GM12878 (cell line): ENCODE measurements around the gene EIF1. TPM values are rescaled to one million over a fixed set of nuclear protein-coding genes. Genes with fewer than 3 reads are reported as not detected.
A peak's percentile ranks its signal among the peaks of the same experiment; 100 is the strongest.

ENCODE experiments used
- CBX3 ChIP-seq: fragments of 200-600 bp; sonication (generic); IDR thresholded peaks from 2 replicates; pipeline ENCODE4 v1.6.1; 2016; ENCODE audit warnings: low read depth, borderline replicate concordance
- CHD4 ChIP-seq: fragments of 200-600 bp; sonication (generic); IDR thresholded peaks from 2 replicates; pipeline ENCODE4 v1.6.1; 2016; ENCODE audit warnings: mild to moderate bottlenecking
- CREM ChIP-seq: IDR thresholded peaks from 2 replicates; pipeline ENCODE4 v1.6.1; 2014; ENCODE audit warnings: antibody characterized with exemption, low read depth
- EED ChIP-seq: sonication (generic); IDR thresholded peaks from 2 replicates; pipeline ENCODE4 v1.6.1; 2016; ENCODE audit warnings: antibody characterized with exemption, low read depth
- ESRRA ChIP-seq: IDR thresholded peaks from 2 replicates; pipeline ENCODE4 v1.6.1; 2012; ENCODE audit warnings: mild to moderate bottlenecking, low read length, improper control_type of control experiment
- IKZF2 ChIP-seq, 2 experiments: fragments of 450-650 bp; IDR thresholded peaks; 2 replicates each; pipeline ENCODE4 v1.6.1; 2017; ENCODE audit warnings: mild to moderate bottlenecking in 2 of 2, moderate library complexity in 2 of 2
- JUNB ChIP-seq: IDR thresholded peaks from 2 replicates; pipeline ENCODE4 v1.6.1; 2016; ENCODE audit warnings: antibody characterized with exemption, mild to moderate bottlenecking
- KAT2A ChIP-seq: conservative IDR thresholded peaks from 2 replicates; pipeline ENCODE4 v1.6.1; 2011; ENCODE audit warnings: low read depth, low read length; ENCODE audit not compliant: control insufficient read depth
- MTA2 ChIP-seq: fragments of 450-650 bp; IDR thresholded peaks from 2 replicates; pipeline ENCODE4 v1.6.1; 2016; ENCODE audit warnings: low read depth, mild to moderate bottlenecking, moderate library complexity
- MXI1 ChIP-seq: fragments of 150-350 bp; IDR thresholded peaks from 2 replicates; pipeline ENCODE4 v1.6.1; 2011; ENCODE audit warnings: low read depth, mild to moderate bottlenecking, inconsistent platforms, low read length, improper control_type of control experiment
- NR2C2 ChIP-seq: IDR thresholded peaks from 2 replicates; pipeline ENCODE4 v1.6.1; 2011; ENCODE audit warnings: borderline replicate concordance, low read depth; ENCODE audit not compliant: control insufficient read depth, insufficient read length
- PAX8 ChIP-seq: fragments of 450-650 bp; IDR thresholded peaks from 2 replicates; pipeline ENCODE4 v1.6.1; 2017; ENCODE audit warnings: mild to moderate bottlenecking, moderate library complexity
- POU2F2 ChIP-seq: IDR thresholded peaks from 3 replicates; pipeline ENCODE4 v1.6.1; 2011; ENCODE audit warnings: low read depth, mild to moderate bottlenecking, low read length, borderline replicate concordance
- RAD51 ChIP-seq: fragments of 450-650 bp; IDR thresholded peaks from 2 replicates; pipeline ENCODE4 v1.6.1; 2016; ENCODE audit warnings: moderate library complexity, mild to moderate bottlenecking, inconsistent platforms
- RCOR1 ChIP-seq: conservative IDR thresholded peaks from 2 replicates; pipeline ENCODE4 v1.6.1; 2012; ENCODE audit warnings: low read depth, low read length, improper control_type of control experiment
- SPI1 ChIP-seq: IDR thresholded peaks from 2 replicates; pipeline ENCODE4 v1.6.1; 2011; ENCODE audit warnings: low read depth, mild to moderate bottlenecking, low read length, moderate library complexity, borderline replicate concordance; ENCODE audit not compliant: insufficient read depth
- SUPT20H ChIP-seq: IDR thresholded peaks from 2 replicates; pipeline ENCODE4 v1.6.1; 2011; ENCODE audit warnings: low read depth, mild to moderate bottlenecking, low read length, moderate library complexity, borderline replicate concordance; ENCODE audit not compliant: control insufficient read depth
- TCF7 ChIP-seq: IDR thresholded peaks from 2 replicates; pipeline ENCODE4 v1.6.1; 2014; ENCODE audit warnings: antibody characterized with exemption, borderline replicate concordance
- YY1 ChIP-seq: IDR thresholded peaks from 2 replicates; pipeline ENCODE4 v1.6.1; 2011; ENCODE audit warnings: low read depth, mild to moderate bottlenecking, low read length
- ZNF217 ChIP-seq: fragments of 450-650 bp; IDR thresholded peaks from 2 replicates; pipeline ENCODE4 v1.6.1; 2017; ENCODE audit warnings: antibody characterized with exemption, mild to moderate bottlenecking
- ZNF384 ChIP-seq: IDR thresholded peaks from 2 replicates; pipeline ENCODE4 v1.6.1; 2012; ENCODE audit warnings: low read depth, mild to moderate bottlenecking, low read length, improper control_type of control experiment, borderline replicate concordance
- ZNF687 ChIP-seq: fragments of 450-650 bp; IDR thresholded peaks from 2 replicates; pipeline ENCODE4 v1.6.1; 2017; ENCODE audit warnings: mild to moderate bottlenecking, moderate library complexity
- polyA plus RNA-seq, 11 experiments: library from polyadenylated mRNA; depleted of rRNA in 4 of 11; unstranded in 6 of 11; stranded (reverse) in 5 of 11; fragments of >200 nt; fragmentation: Nextera tagmentation in 4 of 11; fragmentation: Illumina TruSeq in 1 of 11; extraction: Ambion mirVana in 4 of 11; extraction: Trizol in 1 of 11; gene quantifications; 1 replicate in 1 of 11; 2 replicates in 10 of 11; pipeline versions ENCODE4 v1.2.1 to v1.2.3, GENCODE V29; 2011 to 2016; ENCODE audit warnings: inconsistent platforms in 2 of 11, missing spikeins in 2 of 11, low read depth in 1 of 11
- total RNA-seq, 4 experiments: library from RNA; depleted of rRNA in 3 of 4; stranded (reverse); fragments of >200 nt in 3 of 4; fragmentation: Illumina TruSeq in 1 of 4; extraction: Trizol in 1 of 4; gene quantifications; 2 replicates each; pipeline versions ENCODE4 v1.2.1 to v1.2.3, GENCODE V29; 2013 to 2021
- TF ChIP-seq, protein P1 (sequence below): fragments of 450-650 bp; formaldehyde crosslinking; IDR thresholded peaks from 2 replicates; pipeline ENCODE4 v1.4.0; 2022; ENCODE audit warnings: mild to moderate bottlenecking, moderate library complexity
- TF ChIP-seq, protein P2 (sequence below): fragments of 450-650 bp; IDR thresholded peaks from 2 replicates; pipeline ENCODE4 v1.6.1; 2017; ENCODE audit warnings: mild to moderate bottlenecking, low read depth, inconsistent platforms; ENCODE audit not compliant: poor library complexity, severe bottlenecking

The EIF1 gene
- total and polyA plus RNA-seq, 10 of the 15 experiments (the other 5 are each of a cell fraction or from before 2014, with no cell fraction given), result 39.4 to 815 (median 480) TPM

DNA sequence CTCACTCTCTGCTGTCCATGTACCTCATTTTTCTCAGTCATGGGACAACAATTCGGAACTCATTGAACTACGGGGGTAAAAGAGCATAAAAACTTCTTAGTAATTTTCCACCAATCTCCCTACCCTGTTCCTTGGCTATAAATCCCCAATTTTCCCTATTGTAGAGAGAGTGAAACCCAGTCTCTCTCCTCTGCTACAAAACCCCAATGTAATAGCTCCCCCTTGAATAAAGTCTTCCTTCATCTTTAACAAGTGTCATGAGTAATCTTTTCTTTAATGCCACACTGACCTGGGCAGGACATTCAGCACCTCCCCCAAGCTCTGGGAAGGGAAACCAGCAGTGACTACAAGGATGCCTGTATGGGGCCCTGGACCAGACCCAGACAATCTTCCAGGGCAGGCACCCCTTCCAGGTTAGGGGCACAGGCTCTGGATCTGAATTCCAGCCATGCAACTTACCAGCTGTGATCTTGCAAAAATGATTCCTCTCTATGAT is 10.2 kb upstream of the EIF1 start (continued):
- peak; percentile 90 for TF ChIP-seq ZNF687
- TF ChIP-seq CREM, result no peak
- no peak for TF ChIP-seq CBX3
- TF ChIP-seq, protein P1, sequence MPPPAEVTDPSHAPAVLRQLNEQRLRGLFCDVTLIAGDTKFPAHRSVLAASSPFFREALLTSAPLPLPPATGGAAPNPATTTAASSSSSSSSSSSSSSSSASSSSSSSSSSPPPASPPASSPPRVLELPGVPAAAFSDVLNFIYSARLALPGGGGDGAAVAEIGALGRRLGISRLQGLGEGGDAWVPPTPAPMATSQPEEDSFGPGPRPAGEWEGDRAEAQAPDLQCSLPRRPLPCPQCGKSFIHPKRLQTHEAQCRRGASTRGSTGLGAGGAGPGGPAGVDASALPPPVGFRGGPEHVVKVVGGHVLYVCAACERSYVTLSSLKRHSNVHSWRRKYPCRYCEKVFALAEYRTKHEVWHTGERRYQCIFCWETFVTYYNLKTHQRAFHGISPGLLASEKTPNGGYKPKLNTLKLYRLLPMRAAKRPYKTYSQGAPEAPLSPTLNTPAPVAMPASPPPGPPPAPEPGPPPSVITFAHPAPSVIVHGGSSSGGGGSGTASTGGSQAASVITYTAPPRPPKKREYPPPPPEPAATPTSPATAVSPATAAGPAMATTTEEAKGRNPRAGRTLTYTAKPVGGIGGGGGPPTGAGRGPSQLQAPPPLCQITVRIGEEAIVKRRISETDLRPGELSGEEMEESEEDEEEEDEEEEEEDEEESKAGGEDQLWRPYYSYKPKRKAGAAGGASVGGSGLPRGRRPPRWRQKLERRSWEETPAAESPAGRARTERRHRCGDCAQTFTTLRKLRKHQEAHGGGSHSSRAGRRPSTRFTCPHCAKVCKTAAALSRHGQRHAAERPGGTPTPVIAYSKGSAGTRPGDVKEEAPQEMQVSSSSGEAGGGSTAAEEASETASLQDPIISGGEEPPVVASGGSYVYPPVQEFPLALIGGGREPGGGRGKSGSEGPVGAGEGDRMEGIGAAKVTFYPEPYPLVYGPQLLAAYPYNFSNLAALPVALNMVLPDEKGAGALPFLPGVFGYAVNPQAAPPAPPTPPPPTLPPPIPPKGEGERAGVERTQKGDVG (CRISPR knock-in tag), result peak; percentile 96
- TF ChIP-seq CHD4, result no peak
- peak; percentile 68; the same call in 1 of the 2 replicates for TF ChIP-seq MXI1
- TF ChIP-seq, protein P2, sequence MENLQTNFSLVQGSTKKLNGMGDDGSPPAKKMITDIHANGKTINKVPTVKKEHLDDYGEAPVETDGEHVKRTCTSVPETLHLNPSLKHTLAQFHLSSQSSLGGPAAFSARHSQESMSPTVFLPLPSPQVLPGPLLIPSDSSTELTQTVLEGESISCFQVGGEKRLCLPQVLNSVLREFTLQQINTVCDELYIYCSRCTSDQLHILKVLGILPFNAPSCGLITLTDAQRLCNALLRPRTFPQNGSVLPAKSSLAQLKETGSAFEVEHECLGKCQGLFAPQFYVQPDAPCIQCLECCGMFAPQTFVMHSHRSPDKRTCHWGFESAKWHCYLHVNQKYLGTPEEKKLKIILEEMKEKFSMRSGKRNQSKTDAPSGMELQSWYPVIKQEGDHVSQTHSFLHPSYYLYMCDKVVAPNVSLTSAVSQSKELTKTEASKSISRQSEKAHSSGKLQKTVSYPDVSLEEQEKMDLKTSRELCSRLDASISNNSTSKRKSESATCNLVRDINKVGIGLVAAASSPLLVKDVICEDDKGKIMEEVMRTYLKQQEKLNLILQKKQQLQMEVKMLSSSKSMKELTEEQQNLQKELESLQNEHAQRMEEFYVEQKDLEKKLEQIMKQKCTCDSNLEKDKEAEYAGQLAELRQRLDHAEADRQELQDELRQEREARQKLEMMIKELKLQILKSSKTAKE, result no peak
- TF ChIP-seq SPI1, result no peak
- no peak for TF ChIP-seq ZNF384
- no peak for TF ChIP-seq EED
- TF ChIP-seq TCF7, result no peak
- no peak for TF ChIP-seq ZNF217
- no peak for TF ChIP-seq JUNB
- TF ChIP-seq KAT2A, result no peak
- TF ChIP-seq MTA2, result no peak
- TF ChIP-seq RCOR1, result 0 out of 2 replicates have a peak, but pooled peaks have one; percentile 49
- no peak for TF ChIP-seq SUPT20H
- TF ChIP-seq POU2F2, result no peak; the same call in 1 of the 3 replicates
- TF ChIP-seq PAX8, result no peak
- TF ChIP-seq ESRRA, result no peak
- no peak for TF ChIP-seq YY1
- TF ChIP-seq IKZF2 (IDR thresholded peaks at IDR 0.05), result no peak
- 0 out of 2 replicates have a peak, but pooled peaks have one; percentile 2 for TF ChIP-seq RAD51
- TF ChIP-seq NR2C2, result no peak
